ENCODE measurements around the gene CASK.

Gene CASK

GRCh38 chrX:41935832-41936231 is 12.5 kb upstream of the CASK start:
- Histone ChIP-seq H3K4me3 (ENCODE audit: low read depth in 1 of 2, low read length in 2 of 2) (no peak overlapping the region), H3K9me3 (ENCODE audit: control insufficient read depth in 1 of 2, low read length in 2 of 2) (no peaks in the 10 kb centered on the region), H3K4me1 (ENCODE audit: control insufficient read depth in 1 of 2, insufficient read depth in 2 of 2, low read length in 2 of 2) (no peaks in the 10 kb centered on the region), H3K27ac (ENCODE audit: low read length) (no peak overlapping the region), H3K36me3 (ENCODE audit: control insufficient read depth in 1 of 2, insufficient read depth in 2 of 2, low read length in 2 of 2) (no peaks in the 10 kb centered on the region), H3K27me3 (ENCODE audit: low read depth, low read length) (no peaks in the 10 kb centered on the region)

- no peaks in the 10 kb centered on the region for H3K9me3 ChIP-seq (ENCODE audit: control insufficient read depth in 1 of 2, low read length in 2 of 2)
- H3K27me3 ChIP-seq (ENCODE audit: low read depth, low read length): no peaks in the 10 kb centered on the region
- no peak overlapping the region for H3K27ac ChIP-seq (ENCODE audit: low read length)
- H3K36me3 ChIP-seq (ENCODE audit: control insufficient read depth in 1 of 2, insufficient read depth in 2 of 2, low read length in 2 of 2): no peaks in the 10 kb centered on the region
- H3K4me3 ChIP-seq (ENCODE audit: low read depth in 1 of 2, low read length in 2 of 2): no peak overlapping the region
- H3K4me1 ChIP-seq (ENCODE audit: control insufficient read depth in 1 of 2, insufficient read depth in 2 of 2, low read length in 2 of 2): no peaks in the 10 kb centered on the region
Measured at GRCh38 chrX:41933546-41933945, 10.2 kb upstream of the CASK start.

DNA sequence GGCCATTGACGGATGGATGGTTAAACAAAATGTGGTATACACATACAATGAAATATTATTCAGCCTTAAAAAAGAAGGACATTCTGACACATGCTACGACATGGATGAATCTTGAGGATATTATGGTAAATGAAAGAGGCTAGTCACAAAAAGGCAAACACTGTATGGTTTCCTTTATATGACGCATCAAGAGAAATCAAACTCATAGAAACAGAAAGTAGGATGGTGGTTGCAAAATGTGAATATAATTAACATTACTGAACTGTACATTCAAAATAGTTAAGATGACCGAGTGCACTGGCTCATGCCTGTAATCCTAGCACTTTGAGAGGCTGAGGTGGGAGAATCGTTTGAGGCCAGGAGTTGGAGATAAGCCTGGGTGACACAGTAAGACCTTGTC is 9.5 kb upstream of the CASK start:
- H3K27me3 ChIP-seq (ENCODE audit: low read depth, low read length): no peaks in the 10 kb centered on the region
- H3K4me1 ChIP-seq (ENCODE audit: control insufficient read depth in 1 of 2, insufficient read depth in 2 of 2, low read length in 2 of 2): no peaks in the 10 kb centered on the region
- H3K27ac ChIP-seq (ENCODE audit: low read length): no peak overlapping the region
- H3K36me3 ChIP-seq (ENCODE audit: control insufficient read depth in 1 of 2, insufficient read depth in 2 of 2, low read length in 2 of 2): no peaks in the 10 kb centered on the region
- no peaks in the 10 kb centered on the region for H3K9me3 ChIP-seq (ENCODE audit: control insufficient read depth in 1 of 2, low read length in 2 of 2)
- H3K4me3 ChIP-seq (ENCODE audit: low read depth in 1 of 2, low read length in 2 of 2): no peak overlapping the region

GRCh38 chrX:41931591-41931990 is 8.2 kb upstream of the CASK start:
- no peaks in the 10 kb centered on the region for H3K36me3 ChIP-seq (ENCODE audit: control insufficient read depth in 1 of 2, insufficient read depth in 2 of 2, low read length in 2 of 2)
- H3K9me3 ChIP-seq (ENCODE audit: control insufficient read depth in 1 of 2, low read length in 2 of 2): no peaks in the 10 kb centered on the region
- no peak overlapping the region for H3K27ac ChIP-seq (ENCODE audit: low read length)
- H3K27me3 ChIP-seq (ENCODE audit: low read depth, low read length): no peaks in the 10 kb centered on the region
- H3K4me3 ChIP-seq (ENCODE audit: low read depth in 1 of 2, low read length in 2 of 2): no peak overlapping the region
- H3K4me1 ChIP-seq (ENCODE audit: control insufficient read depth in 1 of 2, insufficient read depth in 2 of 2, low read length in 2 of 2): no peaks in the 10 kb centered on the region

DNA sequence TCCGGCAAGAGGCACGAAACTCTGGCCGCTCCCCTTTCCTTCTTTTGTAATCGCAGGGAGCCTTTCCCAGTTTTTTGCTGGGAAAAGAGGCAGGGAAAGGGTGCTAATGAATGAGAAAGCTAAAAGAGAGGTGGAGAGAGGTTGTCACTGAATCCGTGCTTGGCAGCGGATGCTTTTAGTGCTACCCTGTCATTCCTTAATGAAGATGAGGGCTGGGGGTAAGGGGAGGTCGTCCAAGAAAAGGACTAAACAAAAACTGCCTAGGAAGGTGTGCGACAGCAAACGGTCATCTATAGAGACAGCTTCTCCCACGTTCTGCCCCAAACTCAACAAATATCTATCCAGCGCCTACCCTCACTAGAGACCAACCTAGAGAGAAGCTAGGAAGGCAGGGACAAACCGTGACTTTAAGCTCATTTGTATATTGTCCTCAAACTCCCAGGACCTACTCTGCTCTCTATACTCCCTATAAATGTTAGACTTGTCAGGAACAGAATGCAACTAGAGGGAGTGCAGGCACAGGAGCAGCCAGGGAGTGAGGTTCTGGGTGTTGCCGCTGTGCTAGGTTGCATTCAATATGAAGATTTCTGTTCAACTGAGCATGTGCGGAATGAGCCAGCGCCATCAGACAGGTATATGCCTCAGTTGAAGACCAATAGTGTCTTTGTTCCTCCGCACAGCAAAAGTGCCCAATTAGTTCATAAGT is 777 bp upstream of the CASK start:
- H3K27me3 ChIP-seq (ENCODE audit: low read depth, low read length): no peaks in the 10 kb centered on the region
- H3K4me1 ChIP-seq (ENCODE audit: control insufficient read depth in 1 of 2, insufficient read depth in 2 of 2, low read length in 2 of 2): peaks cover 0 to 4% of the 10 kb centered on the region in 2 donors
- H3K27ac ChIP-seq (ENCODE audit: low read length): peak overlapping the region; percentile 87
- no peaks in the 10 kb centered on the region for H3K9me3 ChIP-seq (ENCODE audit: control insufficient read depth in 1 of 2, low read length in 2 of 2)
- H3K36me3 ChIP-seq (ENCODE audit: control insufficient read depth in 1 of 2, insufficient read depth in 2 of 2, low read length in 2 of 2): no peaks in the 10 kb centered on the region
- H3K4me3 ChIP-seq (ENCODE audit: low read depth in 1 of 2, low read length in 2 of 2): peak overlapping the region; percentile 74 to 75

DNA sequence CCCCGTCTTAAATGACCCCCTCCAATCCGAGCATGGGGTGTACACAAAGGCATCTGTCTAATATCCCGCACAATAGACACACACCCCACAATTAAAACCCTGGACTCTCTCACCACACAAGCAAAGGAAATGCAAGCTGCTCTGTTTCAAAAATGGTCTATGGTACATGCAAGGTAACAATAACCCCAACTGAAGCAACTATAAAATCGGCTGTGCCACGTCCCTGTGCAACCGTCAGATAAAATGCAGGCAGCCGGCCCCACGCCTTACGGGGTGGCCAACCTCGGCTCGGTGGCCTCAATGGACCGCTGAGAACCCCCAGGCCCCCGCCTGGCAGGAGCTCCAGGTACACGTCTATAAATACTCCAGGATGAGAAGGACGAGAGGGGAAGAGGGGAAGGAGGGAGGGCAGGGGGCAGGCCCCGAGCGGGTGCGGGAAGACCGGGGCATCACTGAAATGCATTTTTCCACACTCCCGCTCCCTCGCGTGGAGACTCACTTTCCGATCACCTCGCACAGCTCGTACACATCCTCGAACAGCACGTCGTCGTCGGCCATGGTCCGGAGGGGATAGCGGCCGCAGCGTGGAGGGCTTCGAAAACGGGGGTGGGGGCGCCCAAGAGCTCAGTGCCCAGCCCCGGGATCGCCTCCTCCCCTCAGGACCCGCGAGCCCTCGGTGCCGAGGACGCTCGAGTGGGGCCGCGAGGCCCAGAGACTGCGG is 763 bp downstream of the CASK start:
- no peaks in the 10 kb centered on the region for H3K27me3 ChIP-seq (ENCODE audit: low read depth, low read length)
- H3K9me3 ChIP-seq (ENCODE audit: control insufficient read depth in 1 of 2, low read length in 2 of 2): no peaks in the 10 kb centered on the region
- H3K4me3 ChIP-seq (ENCODE audit: low read depth in 1 of 2, low read length in 2 of 2): peak overlapping the region; percentile 75 to 79
- H3K36me3 ChIP-seq (ENCODE audit: control insufficient read depth in 1 of 2, insufficient read depth in 2 of 2, low read length in 2 of 2): no peaks in the 10 kb centered on the region
- peak overlapping the region; percentile 75 for H3K27ac ChIP-seq (ENCODE audit: low read length)
- peaks cover 0 to 4% of the 10 kb centered on the region in 2 donors for H3K4me1 ChIP-seq (ENCODE audit: control insufficient read depth in 1 of 2, insufficient read depth in 2 of 2, low read length in 2 of 2)

- Histone ChIP-seq H3K36me3 (ENCODE audit: control insufficient read depth in 1 of 2, insufficient read depth in 2 of 2, low read length in 2 of 2) (no peaks in the 10 kb centered on the region), H3K9me3 (ENCODE audit: control insufficient read depth in 1 of 2, low read length in 2 of 2) (no peaks in the 10 kb centered on the region), H3K27ac (ENCODE audit: low read length) (peak overlapping the region; percentile 75)
Measured at GRCh38 chrX:41921492-41922430, 1.6 kb downstream of the CASK start.

GRCh38 chrX:41919870-41920269 is 3.5 kb downstream of the CASK start:
- Histone ChIP-seq H3K36me3 (ENCODE audit: control insufficient read depth in 1 of 2, insufficient read depth in 2 of 2, low read length in 2 of 2) (no peaks in the 10 kb centered on the region), H3K27me3 (ENCODE audit: low read depth, low read length) (no peaks in the 10 kb centered on the region), H3K4me3 (ENCODE audit: low read depth in 1 of 2, low read length in 2 of 2) (no peak overlapping the region), H3K4me1 (ENCODE audit: control insufficient read depth in 1 of 2, insufficient read depth in 2 of 2, low read length in 2 of 2) (peaks cover 0 to 4% of the 10 kb centered on the region in 2 donors), H3K27ac (ENCODE audit: low read length) (no peak overlapping the region), H3K9me3 (ENCODE audit: control insufficient read depth in 1 of 2, low read length in 2 of 2) (no peaks in the 10 kb centered on the region)

More at GRCh38 chrX:41921492-41922430, 1.6 kb downstream of the CASK start:
- Histone ChIP-seq H3K4me1 (ENCODE audit: control insufficient read depth in 1 of 2, insufficient read depth in 2 of 2, low read length in 2 of 2) (peaks cover 0 to 4% of the 10 kb centered on the region in 2 donors), H3K27me3 (ENCODE audit: low read depth, low read length) (no peaks in the 10 kb centered on the region), H3K4me3 (ENCODE audit: low read depth in 1 of 2, low read length in 2 of 2) (peak overlapping the region; percentile 75 to 79)

GRCh38 chrX:41917517-41917916 is 5.8 kb downstream of the CASK start:
- Histone ChIP-seq H3K36me3 (ENCODE audit: control insufficient read depth in 1 of 2, insufficient read depth in 2 of 2, low read length in 2 of 2) (no peaks in the 10 kb centered on the region), H3K9me3 (ENCODE audit: control insufficient read depth in 1 of 2, low read length in 2 of 2) (no peaks in the 10 kb centered on the region), H3K27ac (ENCODE audit: low read length) (peak overlapping the region; percentile 8), H3K4me3 (ENCODE audit: low read depth in 1 of 2, low read length in 2 of 2) (no peak overlapping the region), H3K27me3 (ENCODE audit: low read depth, low read length) (no peaks in the 10 kb centered on the region), H3K4me1 (ENCODE audit: control insufficient read depth in 1 of 2, insufficient read depth in 2 of 2, low read length in 2 of 2) (peaks cover 0 to 11% of the 10 kb centered on the region in 2 donors)

GRCh38 chrX:41913476-41913875 is 9.9 kb downstream of the CASK start:
- Histone ChIP-seq H3K36me3 (ENCODE audit: control insufficient read depth in 1 of 2, insufficient read depth in 2 of 2, low read length in 2 of 2) (no peaks in the 10 kb centered on the region), H3K4me3 (ENCODE audit: low read depth in 1 of 2, low read length in 2 of 2) (no peak overlapping the region), H3K4me1 (ENCODE audit: control insufficient read depth in 1 of 2, insufficient read depth in 2 of 2, low read length in 2 of 2) (peaks cover 0 to 7% of the 10 kb centered on the region in 2 donors), H3K27me3 (ENCODE audit: low read depth, low read length) (no peaks in the 10 kb centered on the region), H3K27ac (ENCODE audit: low read length) (no peak overlapping the region), H3K9me3 (ENCODE audit: control insufficient read depth in 1 of 2, low read length in 2 of 2) (no peaks in the 10 kb centered on the region)

DNA sequence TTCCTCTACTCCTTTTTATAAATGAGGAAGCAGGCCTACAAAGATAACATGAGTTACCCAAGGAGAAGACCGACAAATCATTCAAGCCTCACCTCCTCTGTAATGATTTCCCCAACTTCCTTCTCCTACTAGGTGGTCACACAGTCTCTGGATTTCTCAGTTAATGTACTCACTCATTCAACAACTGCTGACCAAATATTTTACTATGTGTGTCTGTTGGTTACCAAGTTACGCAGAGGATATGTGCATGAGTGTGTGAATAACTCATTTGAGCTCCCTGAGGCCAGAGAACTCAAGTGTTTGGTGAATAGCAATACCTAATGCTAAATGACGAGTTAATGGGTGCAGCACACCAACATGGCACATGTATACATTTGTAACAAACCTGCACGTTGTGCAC is 10.4 kb downstream of the CASK start:
- Histone ChIP-seq H3K27me3 (ENCODE audit: low read depth, low read length) (no peaks in the 10 kb centered on the region), H3K27ac (ENCODE audit: low read length) (no peak overlapping the region), H3K4me1 (ENCODE audit: control insufficient read depth in 1 of 2, insufficient read depth in 2 of 2, low read length in 2 of 2) (peaks cover 0 to 7% of the 10 kb centered on the region in 2 donors), H3K36me3 (ENCODE audit: control insufficient read depth in 1 of 2, insufficient read depth in 2 of 2, low read length in 2 of 2) (no peaks in the 10 kb centered on the region), H3K4me3 (ENCODE audit: low read depth in 1 of 2, low read length in 2 of 2) (no peak overlapping the region), H3K9me3 (ENCODE audit: control insufficient read depth in 1 of 2, low read length in 2 of 2) (no peaks in the 10 kb centered on the region)

All from muscle layer of duodenum (tissue), 2 donors.